ENCODE data around the gene MEP1B. TPM values are rescaled to one million over a fixed set of nuclear protein-coding genes. Genes with fewer than 3 reads are reported as not detected.
"Not testable (repeated sequence)": the region's sequence is repeated elsewhere in the genome, so short reads cannot be mapped to it uniquely, and the experiment has no call there.

The MEP1B gene
- total RNA-seq, 1 donor from 2014 or later: not detected

DNA sequence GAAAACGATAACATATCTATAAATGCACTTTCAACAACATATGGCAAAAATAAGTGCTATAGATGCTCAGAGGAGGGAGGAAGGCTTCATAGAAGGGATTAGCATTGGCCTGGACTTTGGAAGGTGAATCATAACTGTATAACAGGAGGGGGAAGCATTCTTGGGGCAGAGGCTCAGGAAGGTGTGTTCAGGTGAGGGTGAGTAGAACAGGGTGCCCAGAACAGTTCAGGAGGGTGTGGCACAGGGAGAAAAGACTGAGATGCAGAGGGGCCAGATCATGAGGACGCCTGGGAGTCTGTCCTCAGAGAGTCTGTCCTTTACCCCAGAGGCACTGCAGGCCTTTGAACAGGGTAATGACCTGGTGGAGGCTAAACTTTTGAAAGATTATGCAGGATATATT, 29.3 kb upstream of the MEP1B start:
- TF ChIP-seq CTCF (conservative IDR thresholded peaks at IDR 0.05; ENCODE audit: low read depth, low read length): no peak
- H3K4me3 ChIP-seq (ENCODE audit: low read depth, low read length): no peak overlapping the region
- DNase-seq (ENCODE audit: low read depth): no peak

DNA sequence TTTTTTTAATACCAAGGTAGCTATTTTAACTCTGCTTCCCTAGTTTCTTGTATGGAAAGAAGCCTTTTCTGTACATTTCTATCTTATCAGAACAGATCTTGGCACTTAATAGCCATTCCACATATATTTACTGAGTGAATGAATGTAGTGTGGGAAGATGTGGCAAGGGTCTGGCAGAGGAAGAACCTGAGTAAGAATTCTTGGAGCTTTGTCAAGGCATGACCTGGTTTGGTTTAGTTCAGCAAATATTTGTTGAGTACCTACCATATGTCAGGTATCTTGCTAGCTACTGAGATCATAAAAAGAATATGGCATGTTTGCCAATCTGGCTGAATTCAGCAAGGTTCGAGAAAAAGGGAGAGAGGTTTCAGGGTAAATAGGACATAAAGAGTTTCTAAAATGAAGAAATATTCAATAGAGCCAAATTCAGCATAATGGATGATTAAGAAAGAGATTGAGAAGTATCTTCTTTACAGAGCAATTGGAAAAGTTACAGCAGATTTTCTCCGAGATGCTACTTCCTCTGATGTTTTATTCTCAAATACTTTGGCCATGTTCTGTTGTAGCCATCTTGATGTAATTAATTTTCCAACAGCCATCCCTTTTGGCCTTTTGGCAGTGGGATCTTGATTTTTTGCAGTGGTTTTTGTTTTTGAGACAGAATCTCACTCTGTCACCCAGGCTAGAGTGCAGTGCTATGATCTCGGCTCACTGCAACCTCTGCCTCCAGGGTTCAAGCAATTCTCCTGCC, 21.7 kb upstream of the MEP1B start:
- no peak for DNase-seq (ENCODE audit: low read depth)
- no peak for TF ChIP-seq CTCF (conservative IDR thresholded peaks at IDR 0.05; ENCODE audit: low read depth, low read length)
- H3K4me3 ChIP-seq (ENCODE audit: low read depth, low read length): no peak overlapping the region

GRCh38 chr18:32173654-32174053, 16.2 kb upstream of the MEP1B start:
- TF ChIP-seq CTCF (conservative IDR thresholded peaks at IDR 0.05; ENCODE audit: low read depth, low read length): no peak
- no peak for DNase-seq (ENCODE audit: low read depth)
- H3K4me3 ChIP-seq (ENCODE audit: low read depth, low read length): no peak overlapping the region

GRCh38 chr18:32174719-32175118, 15.1 kb upstream of the MEP1B start:
- no peak overlapping the region for H3K4me3 ChIP-seq (ENCODE audit: low read depth, low read length)
- DNase-seq (ENCODE audit: low read depth): no peak
- TF ChIP-seq CTCF (conservative IDR thresholded peaks at IDR 0.05; ENCODE audit: low read depth, low read length): no peak

DNA sequence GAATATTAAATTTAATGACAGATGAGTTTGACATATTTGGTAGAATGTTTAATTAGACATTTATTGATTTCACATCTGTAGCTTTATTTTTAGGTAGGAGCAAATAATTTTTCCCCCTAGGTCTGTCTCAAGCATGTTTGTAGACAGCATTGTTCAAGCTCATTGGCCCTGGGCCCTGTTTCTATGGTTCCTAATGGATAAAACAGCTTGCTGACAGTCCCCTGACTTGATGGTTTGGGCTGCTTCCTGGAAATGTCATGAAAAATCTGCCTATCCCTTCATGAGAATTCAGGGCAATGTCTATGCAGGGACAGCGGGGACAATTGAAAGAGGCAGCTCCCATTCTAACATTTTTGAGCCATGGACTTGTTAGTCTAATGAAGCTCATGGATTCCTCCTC, 14.6 kb upstream of the MEP1B start:
- TF ChIP-seq CTCF (conservative IDR thresholded peaks at IDR 0.05; ENCODE audit: low read depth, low read length): no peak
- DNase-seq (ENCODE audit: low read depth): no peak
- no peak overlapping the region for H3K4me3 ChIP-seq (ENCODE audit: low read depth, low read length)

DNA sequence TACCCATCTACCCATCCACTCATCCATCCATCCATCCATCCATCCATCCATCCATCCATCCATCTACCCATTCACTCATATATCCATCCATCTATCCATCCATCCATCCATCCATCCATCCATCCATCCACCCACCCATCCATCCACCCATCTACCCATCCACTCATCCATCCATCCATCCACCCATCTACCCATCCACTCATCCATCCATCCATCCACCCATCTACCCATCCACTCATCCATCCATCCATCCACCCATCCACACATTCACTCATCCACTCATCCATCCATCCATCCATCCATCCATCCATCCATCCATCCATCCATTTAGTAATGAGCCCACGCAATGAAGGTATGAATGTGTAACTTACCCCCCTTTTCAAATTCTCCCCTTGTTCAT, 13.1 kb upstream of the MEP1B start:
- H3K4me3 ChIP-seq (ENCODE audit: low read depth, low read length); DNase-seq (ENCODE audit: low read depth): not testable (repeated sequence)

GRCh38 chr18:32177530-32177929, 12.3 kb upstream of the MEP1B start:
- no peak for DNase-seq (ENCODE audit: low read depth)
- no peak overlapping the region for H3K4me3 ChIP-seq (ENCODE audit: low read depth, low read length)
- no peak for TF ChIP-seq CTCF (conservative IDR thresholded peaks at IDR 0.05; ENCODE audit: low read depth, low read length)

All from epithelial cell of proximal tubule (primary cell).